Measurements from ENCODE around the gene HIBADH. TPM values are rescaled to one million over a fixed set of nuclear protein-coding genes. Genes with fewer than 3 reads are reported as not detected.

HIBADH gene
- total and polyA plus RNA-seq, 10 of the 15 experiments (the other 5 are each of a cell fraction or from before 2014, with no cell fraction given) = 8.7 to 36.1 (median 18.6) TPM

DNA sequence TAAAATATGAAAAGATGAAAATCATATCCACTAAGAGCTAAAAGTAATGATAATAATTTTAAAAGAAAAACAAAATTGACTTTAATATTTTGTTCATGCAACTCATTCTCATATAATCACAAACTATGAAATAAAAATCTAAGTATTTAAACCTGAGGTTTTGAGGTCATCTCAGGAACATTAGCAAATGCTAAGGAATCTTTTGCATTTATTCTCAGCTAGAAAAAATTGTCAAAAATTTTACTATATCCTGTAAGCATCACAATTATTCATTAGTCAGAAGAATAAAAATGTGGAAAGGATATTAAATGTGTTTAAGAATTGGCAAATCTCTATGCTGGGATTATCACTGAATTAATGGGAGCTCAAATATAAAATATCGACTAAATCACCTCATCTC, 40.5 kb upstream of the HIBADH start:
- ChIA-PET POLR2A (interaction anchor here (0.6 kb wide), 2 partner anchors 989 to 1305 kb away, joined by 3 read pairs; no protein-coding TSS in a partner anchor), SMC1A (ENCODE audit: uncharacterized antibody, unreplicated experiment) (interaction anchor here (0.8 to 0.9 kb wide), 2 partner anchors 10 to 205 kb away, joined by 3 read pairs; no protein-coding TSS in a partner anchor), CTCF (interaction anchor here (1.0 to 2.6 kb wide), 2 partner anchors 10 to 71 kb away, joined by 3 to 8 read pairs; no protein-coding TSS in a partner anchor), RAD21 (ENCODE audit: unreplicated experiment) (no interaction called here)
- intact Hi-C loops (cut with micrococcal nuclease; ENCODE audit: unreplicated experiment) (no loop called here), in situ Hi-C loops (cut with MboI) (no loop called here)
- H3K4me2 ChIP-seq (ENCODE audit: control insufficient read depth, insufficient read depth) = no peak overlapping the region
- DNase-seq (ENCODE audit: low read depth, low spot score) = no peak
- no peaks in the 10 kb centered on the region for H4K20me1 ChIP-seq (ENCODE audit: control insufficient read depth, insufficient read depth)
- TF ChIP-seq BCL11A (IDR thresholded peaks at IDR 0.05; ENCODE audit: low read depth, low read length) = no peak
- no peak for TF ChIP-seq CEBPB (IDR thresholded peaks at IDR 0.05; ENCODE audit: borderline replicate concordance in 1 of 2, low read depth in 2 of 2, low read length in 2 of 2)
- no peak for TF ChIP-seq ZSCAN29 (IDR thresholded peaks at IDR 0.05)
- no peak for TF ChIP-seq CREM (IDR thresholded peaks at IDR 0.05; ENCODE audit: low read depth)
- TF ChIP-seq IKZF2 (IDR thresholded peaks at IDR 0.05) = no peak
- no peak for TF ChIP-seq HDGF (IDR thresholded peaks at IDR 0.05)
- no peak for TF ChIP-seq NR2C1 (IDR thresholded peaks at IDR 0.05)
- TF ChIP-seq TCF12 (IDR thresholded peaks at IDR 0.05; ENCODE audit: low read depth, low read length) = no peak
- no peak for TF ChIP-seq ZBED1 (IDR thresholded peaks at IDR 0.05; ENCODE audit: borderline replicate concordance)
- TF ChIP-seq FOS (IDR thresholded peaks at IDR 0.05; ENCODE audit: borderline replicate concordance, extremely low read depth, insufficient read length) = no peak
- TF ChIP-seq, protein P1, sequence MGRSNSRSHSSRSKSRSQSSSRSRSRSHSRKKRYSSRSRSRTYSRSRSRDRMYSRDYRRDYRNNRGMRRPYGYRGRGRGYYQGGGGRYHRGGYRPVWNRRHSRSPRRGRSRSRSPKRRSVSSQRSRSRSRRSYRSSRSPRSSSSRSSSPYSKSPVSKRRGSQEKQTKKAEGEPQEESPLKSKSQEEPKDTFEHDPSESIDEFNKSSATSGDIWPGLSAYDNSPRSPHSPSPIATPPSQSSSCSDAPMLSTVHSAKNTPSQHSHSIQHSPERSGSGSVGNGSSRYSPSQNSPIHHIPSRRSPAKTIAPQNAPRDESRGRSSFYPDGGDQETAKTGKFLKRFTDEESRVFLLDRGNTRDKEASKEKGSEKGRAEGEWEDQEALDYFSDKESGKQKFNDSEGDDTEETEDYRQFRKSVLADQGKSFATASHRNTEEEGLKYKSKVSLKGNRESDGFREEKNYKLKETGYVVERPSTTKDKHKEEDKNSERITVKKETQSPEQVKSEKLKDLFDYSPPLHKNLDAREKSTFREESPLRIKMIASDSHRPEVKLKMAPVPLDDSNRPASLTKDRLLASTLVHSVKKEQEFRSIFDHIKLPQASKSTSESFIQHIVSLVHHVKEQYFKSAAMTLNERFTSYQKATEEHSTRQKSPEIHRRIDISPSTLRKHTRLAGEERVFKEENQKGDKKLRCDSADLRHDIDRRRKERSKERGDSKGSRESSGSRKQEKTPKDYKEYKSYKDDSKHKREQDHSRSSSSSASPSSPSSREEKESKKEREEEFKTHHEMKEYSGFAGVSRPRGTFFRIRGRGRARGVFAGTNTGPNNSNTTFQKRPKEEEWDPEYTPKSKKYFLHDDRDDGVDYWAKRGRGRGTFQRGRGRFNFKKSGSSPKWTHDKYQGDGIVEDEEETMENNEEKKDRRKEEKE (IDR thresholded peaks at IDR 0.05) = no peak
- TF ChIP-seq, protein P2, sequence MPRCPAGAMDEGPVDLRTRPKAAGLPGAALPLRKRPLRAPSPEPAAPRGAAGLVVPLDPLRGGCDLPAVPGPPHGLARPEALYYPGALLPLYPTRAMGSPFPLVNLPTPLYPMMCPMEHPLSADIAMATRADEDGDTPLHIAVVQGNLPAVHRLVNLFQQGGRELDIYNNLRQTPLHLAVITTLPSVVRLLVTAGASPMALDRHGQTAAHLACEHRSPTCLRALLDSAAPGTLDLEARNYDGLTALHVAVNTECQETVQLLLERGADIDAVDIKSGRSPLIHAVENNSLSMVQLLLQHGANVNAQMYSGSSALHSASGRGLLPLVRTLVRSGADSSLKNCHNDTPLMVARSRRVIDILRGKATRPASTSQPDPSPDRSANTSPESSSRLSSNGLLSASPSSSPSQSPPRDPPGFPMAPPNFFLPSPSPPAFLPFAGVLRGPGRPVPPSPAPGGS (IDR thresholded peaks at IDR 0.05; ENCODE audit: borderline replicate concordance, insufficient read depth, low read depth, low read length, poor library complexity, severe bottlenecking) = no peak
- TF ChIP-seq SREBF2 (IDR thresholded peaks at IDR 0.05; ENCODE audit: low read length) = no peak
- TF ChIP-seq POLR2AphosphoS5 (IDR thresholded peaks at IDR 0.05; ENCODE audit: low read length) = no peak
- no peak for TF ChIP-seq PAX5 (IDR thresholded peaks at IDR 0.05; ENCODE audit: borderline replicate concordance, low read depth, low read length)
- TF ChIP-seq NR2C2 (IDR thresholded peaks at IDR 0.05; ENCODE audit: borderline replicate concordance, control insufficient read depth, insufficient read length, low read depth) = no peak
- 83% methylated on average over 1 of the region's 1 CpG for WGBS (ENCODE audit: insufficient coverage, insufficient replicate concordance, low lambda C conversion rate, missing lambda C conversion rate)
- no peak overlapping the region for H2AFZ ChIP-seq (ENCODE audit: control insufficient read depth, low read depth, low read length)
- no peak overlapping the region for H3K27ac ChIP-seq (ENCODE audit: control insufficient read depth, insufficient read depth)
- no peaks in the 10 kb centered on the region for H3K36me3 ChIP-seq (ENCODE audit: control insufficient read depth in 2 of 2, insufficient read depth in 2 of 2, low read length in 1 of 2)
- H3K9me3 ChIP-seq (replicated peaks; ENCODE audit: control insufficient read depth, insufficient read depth, low read length) = no peaks in the 10 kb centered on the region
- no peak overlapping the region for H3K9ac ChIP-seq (ENCODE audit: control insufficient read depth, insufficient read depth, low read length)
- ATAC-seq = no peak
- FAIRE-seq = no peak
- H3K4me1 ChIP-seq (ENCODE audit: control insufficient read depth, insufficient read depth, low read length) = no peaks in the 10 kb centered on the region
- no peaks in the 10 kb centered on the region for H3K27me3 ChIP-seq (replicated peaks in 1 of 2; ENCODE audit: control insufficient read depth in 2 of 2, insufficient read depth in 2 of 2, low read length in 1 of 2)
- no peak overlapping the region for H3K4me3 ChIP-seq
- no peaks in the 10 kb centered on the region for H3K79me2 ChIP-seq (ENCODE audit: control insufficient read depth, insufficient read depth, low read length)
- BruUV-seq (replicated peaks) = no TSS peak
